HepG2 (cell line): ENCODE results near the gene CHRNA7.

Experiments
- EP300 ChIP-seq, 3 experiments: sonication (generic) in 1 of 3; formaldehyde crosslinking in 1 of 3; IDR thresholded peaks; 2 replicates each; pipeline versions ENCODE4 v1.5.1 to v1.6.1; 2011 to 2020; ENCODE audit warnings: low read depth in 2 of 3, low read length in 2 of 3, borderline replicate concordance in 1 of 3, improper control_type of control experiment in 1 of 3, mild to moderate bottlenecking in 1 of 3, missing genetic modification reagents in 1 of 3, moderate library complexity in 1 of 3
- ETV6 ChIP-seq: sonication (generic); formaldehyde crosslinking; conservative IDR thresholded peaks from 2 replicates; pipeline ENCODE4 v1.4.0; 2020; ENCODE audit warnings: missing genetic modification reagents
- EZH2 ChIP-seq: conservative IDR thresholded peaks from 2 replicates; pipeline ENCODE4 v1.6.1; 2012; ENCODE audit warnings: mild to moderate bottlenecking, low read depth, low read length, moderate library complexity
- FOXO1 ChIP-seq: sonication (generic); formaldehyde crosslinking; IDR thresholded peaks from 2 replicates; pipeline ENCODE4 v1.4.0; 2020; ENCODE audit warnings: missing genetic modification reagents
- NR2C2 ChIP-seq: sonication (generic); formaldehyde crosslinking; IDR thresholded peaks from 2 replicates; pipeline ENCODE4 v1.4.0; 2020; ENCODE audit warnings: missing genetic modification reagents, mild to moderate bottlenecking, moderate library complexity, borderline replicate concordance
- RAD51 ChIP-seq: fragments of 450-650 bp; IDR thresholded peaks from 2 replicates; pipeline ENCODE4 v1.6.1; 2016; ENCODE audit warnings: borderline replicate concordance
- STAT5B ChIP-seq: sonication (generic); formaldehyde crosslinking; IDR thresholded peaks from 2 replicates; pipeline ENCODE4 v1.4.0; 2020; ENCODE audit warnings: missing genetic modification reagents
- ZFP36 ChIP-seq: fragments of 150-350 bp; IDR thresholded peaks from 2 replicates; pipeline ENCODE4 v1.6.1; 2018; ENCODE audit warnings: borderline replicate concordance, low read length, low read depth; ENCODE audit not compliant: partially characterized antibody
- ZFP91 ChIP-seq: sonication (generic); formaldehyde crosslinking; IDR thresholded peaks from 2 replicates; pipeline ENCODE4 v1.9.0; 2022; ENCODE audit warnings: missing genetic modification reagents, mild to moderate bottlenecking, borderline replicate concordance
- ZNF274 ChIP-seq: sonication (generic); formaldehyde crosslinking; IDR thresholded peaks from 2 replicates; pipeline ENCODE4 v1.5.1; 2020; ENCODE audit warnings: mild to moderate bottlenecking, missing genetic modification reagents
- ZNF343 ChIP-seq: sonication (generic); formaldehyde crosslinking; IDR thresholded peaks from 2 replicates; pipeline ENCODE4 v1.4.0; 2020; ENCODE audit warnings: mild to moderate bottlenecking, missing genetic modification reagents
- ZNF558 ChIP-seq: sonication (generic); formaldehyde crosslinking; IDR thresholded peaks from 2 replicates; pipeline ENCODE4 v1.9.0; 2022; ENCODE audit warnings: mild to moderate bottlenecking, missing genetic modification reagents, borderline replicate concordance
- TF ChIP-seq, protein P1 (sequence below): sonication (generic); formaldehyde crosslinking; conservative IDR thresholded peaks from 2 replicates; pipeline ENCODE4 v1.4.0; 2020; ENCODE audit warnings: missing genetic modification reagents

DNA sequence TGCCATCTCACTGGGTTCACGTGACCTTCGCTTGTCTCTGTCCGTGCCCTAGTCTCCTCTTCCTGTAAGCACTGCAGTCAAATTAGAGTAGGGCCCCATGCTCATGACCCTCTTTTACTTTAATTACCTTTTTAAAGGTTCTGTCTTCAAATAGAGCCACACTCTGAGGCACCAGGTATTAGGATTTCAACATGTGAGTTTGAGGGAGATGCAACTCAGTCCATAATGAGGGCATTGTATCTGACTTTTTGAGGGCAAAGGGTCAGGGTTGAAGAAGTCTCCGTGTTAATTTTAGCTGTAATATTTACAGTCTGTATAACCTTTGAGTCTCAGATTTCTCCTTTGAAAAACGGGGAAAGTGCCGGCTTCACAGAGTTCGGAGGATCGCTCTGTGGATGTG is 82.9 kb downstream of the CHRNA7 start:
- TF ChIP-seq RAD51 (no peak), FOXO1 (no peak), ZFP91 (CRISPR knock-in tag) (no peak), ZNF558 (CRISPR knock-in tag) (no peak), ETV6 (CRISPR knock-in tag) (no peak), EZH2 (no peak), ZNF343 (CRISPR knock-in tag) (no peak), NR2C2 (CRISPR knock-in tag) (no peak), STAT5B (CRISPR knock-in tag) (no peak), EP300 (IDR thresholded peaks at IDR 0.05; ENCODE audit: low read depth in 2 of 2, low read length in 2 of 2) (no peak), EP300 (CRISPR knock-in tag; IDR thresholded peaks at IDR 0.05; ENCODE audit: borderline replicate concordance) (no peak), ZFP36 (no peak), ZNF274 (no peak)
- TF ChIP-seq, protein P1, sequence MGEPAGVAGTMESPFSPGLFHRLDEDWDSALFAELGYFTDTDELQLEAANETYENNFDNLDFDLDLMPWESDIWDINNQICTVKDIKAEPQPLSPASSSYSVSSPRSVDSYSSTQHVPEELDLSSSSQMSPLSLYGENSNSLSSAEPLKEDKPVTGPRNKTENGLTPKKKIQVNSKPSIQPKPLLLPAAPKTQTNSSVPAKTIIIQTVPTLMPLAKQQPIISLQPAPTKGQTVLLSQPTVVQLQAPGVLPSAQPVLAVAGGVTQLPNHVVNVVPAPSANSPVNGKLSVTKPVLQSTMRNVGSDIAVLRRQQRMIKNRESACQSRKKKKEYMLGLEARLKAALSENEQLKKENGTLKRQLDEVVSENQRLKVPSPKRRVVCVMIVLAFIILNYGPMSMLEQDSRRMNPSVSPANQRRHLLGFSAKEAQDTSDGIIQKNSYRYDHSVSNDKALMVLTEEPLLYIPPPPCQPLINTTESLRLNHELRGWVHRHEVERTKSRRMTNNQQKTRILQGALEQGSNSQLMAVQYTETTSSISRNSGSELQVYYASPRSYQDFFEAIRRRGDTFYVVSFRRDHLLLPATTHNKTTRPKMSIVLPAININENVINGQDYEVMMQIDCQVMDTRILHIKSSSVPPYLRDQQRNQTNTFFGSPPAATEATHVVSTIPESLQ (CRISPR knock-in tag), result no peak
